HG03159 (cell line): ENCODE data around the gene TMEM269.
A peak's percentile ranks its signal among the peaks of the same experiment; 100 is the strongest.
"Not testable (repeated sequence)": the region's sequence is repeated elsewhere in the genome, so short reads cannot be mapped to it uniquely, and the experiment has no call there.

Experiments
- ATAC-seq: cut with Tn5 transposase; IDR thresholded peaks from one replicate; pipeline ENCODE4 v1.9.1; 2021; ENCODE audit warnings: mild to moderate bottlenecking, moderate library complexity; ENCODE audit not compliant: unreplicated experiment

The TMEM269 gene

DNA sequence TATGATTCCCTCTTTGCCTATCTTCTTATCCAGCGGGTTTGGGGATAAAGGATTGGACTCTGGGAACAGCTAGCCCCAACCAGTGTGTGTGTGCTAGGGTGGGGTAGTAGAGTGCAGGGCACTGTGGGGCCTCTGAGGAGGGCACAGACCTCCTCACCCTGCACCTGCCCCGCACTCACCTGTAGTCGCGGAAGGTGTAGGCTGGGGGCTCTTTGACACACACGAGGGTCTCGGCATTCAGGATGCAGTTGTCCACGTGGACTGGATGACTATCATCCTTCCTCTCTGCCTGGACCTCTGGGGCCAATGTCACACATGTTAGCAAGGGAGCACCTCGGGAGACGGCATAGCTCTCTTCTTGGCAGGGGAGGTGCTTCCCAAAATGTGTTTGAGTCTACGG lies 36.8 kb upstream of the TMEM269 start:
- ATAC-seq, result no peak

DNA sequence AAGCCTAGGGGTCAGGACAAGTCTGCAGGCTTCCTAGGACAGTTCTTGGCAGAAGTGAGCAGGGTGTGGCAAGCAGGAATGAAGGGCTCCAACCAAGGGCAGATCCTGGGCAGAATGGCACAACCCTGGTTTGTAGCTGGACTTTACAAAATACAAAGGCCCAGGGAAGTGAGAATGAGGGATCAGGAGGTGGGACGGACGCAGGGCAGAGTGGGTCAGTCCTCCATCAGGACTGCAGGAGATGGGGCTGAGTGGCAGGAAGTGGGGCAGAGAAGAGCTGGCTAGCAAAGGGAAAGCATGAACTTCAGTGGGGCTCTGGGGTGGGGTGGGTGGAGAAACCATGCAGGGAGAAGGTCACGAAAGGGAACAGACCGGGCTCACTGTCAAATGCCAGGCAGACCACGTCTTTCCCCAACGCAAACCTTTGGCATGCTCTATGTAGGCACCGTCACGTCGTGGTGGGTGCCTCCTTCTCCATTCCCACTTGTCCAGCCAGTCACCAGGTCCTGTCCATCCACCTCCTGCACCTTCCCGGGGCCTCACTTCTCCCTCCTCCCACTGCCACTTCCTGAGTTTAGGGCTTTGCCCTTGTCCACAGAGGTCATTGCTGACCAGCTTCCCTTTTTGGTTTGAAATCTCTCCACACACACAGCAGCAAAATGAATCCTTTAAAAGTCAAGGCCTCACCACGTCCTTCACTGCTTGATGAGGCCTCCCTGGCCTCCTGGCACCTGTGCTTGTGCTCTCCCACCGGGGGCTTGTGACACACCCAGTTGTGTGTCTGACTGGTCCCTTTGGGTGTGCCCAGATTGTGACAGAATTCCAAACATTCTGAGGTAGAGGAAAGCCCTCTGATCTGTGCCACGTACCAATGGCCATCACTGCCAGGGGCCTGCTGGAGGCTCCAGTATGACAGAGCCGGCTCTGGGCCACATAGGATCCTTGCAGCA lies 36.1 kb upstream of the TMEM269 start:
- ATAC-seq, result no peak

DNA sequence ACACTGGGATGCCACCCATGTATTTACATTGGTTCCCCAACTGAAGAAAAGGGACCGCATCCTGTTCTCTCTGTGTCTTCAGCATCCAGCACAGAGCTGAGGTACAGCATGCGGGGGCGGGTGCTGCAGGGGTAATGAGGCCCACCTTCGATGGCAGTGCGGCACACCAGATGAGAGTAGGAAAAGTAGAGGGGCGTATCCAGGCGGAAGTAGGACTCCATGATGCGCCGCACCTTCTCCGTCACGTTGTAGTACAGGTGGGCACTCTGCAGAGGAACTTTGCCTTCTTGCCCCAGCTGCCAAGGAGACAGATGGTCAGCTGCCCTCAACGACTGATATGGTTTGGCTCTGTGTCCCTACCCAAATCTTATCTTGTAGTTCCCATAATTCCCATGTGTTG lies 34.8 kb upstream of the TMEM269 start:
- no peak for ATAC-seq

DNA sequence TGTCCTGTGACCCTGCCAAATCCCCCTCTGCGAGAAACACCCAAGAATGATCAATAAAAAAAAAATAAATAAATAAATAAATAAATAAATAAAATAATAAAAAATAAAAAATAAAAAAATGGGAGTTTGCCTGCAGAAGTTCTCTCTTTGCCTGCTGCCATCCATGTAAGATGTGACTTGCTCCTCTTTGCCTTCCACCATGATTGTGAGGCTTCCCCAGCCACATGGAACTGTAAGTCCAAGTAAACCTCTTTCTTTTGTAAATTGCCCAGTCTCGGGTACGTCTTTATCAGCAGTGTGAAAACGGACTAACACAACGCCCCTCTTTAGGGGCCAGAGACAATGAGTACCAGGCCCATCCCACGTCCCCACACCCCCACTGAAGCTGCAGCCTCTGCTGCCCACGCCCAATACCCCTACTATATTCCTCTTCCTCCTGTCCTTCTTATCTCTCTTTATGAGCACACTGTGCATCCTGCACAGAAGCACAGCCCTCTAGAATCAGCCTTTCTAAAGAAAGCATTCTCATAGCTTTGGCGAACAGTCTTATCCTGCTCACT lies 33.2 kb upstream of the TMEM269 start:
- not testable (repeated sequence) for ATAC-seq

DNA sequence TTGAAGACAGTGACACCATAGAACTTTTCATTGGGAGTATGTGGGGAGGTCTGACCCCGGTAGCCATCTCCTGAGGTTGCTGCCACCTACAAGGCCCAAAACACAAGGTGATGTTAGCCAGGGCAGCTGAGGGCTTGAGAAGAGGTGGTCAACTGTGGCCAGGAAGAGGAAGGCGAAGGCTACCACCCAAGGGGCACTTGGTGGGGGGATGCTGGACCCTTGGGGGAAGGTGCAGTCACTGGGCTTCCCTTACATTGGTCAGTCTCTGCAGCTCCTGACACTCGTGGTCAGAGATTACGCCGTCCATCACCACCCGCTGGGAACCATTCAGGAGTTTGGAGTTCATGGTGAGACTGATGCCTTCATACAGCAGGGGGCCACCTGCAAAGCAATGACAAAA lies 32.5 kb upstream of the TMEM269 start:
- no peak for ATAC-seq

DNA sequence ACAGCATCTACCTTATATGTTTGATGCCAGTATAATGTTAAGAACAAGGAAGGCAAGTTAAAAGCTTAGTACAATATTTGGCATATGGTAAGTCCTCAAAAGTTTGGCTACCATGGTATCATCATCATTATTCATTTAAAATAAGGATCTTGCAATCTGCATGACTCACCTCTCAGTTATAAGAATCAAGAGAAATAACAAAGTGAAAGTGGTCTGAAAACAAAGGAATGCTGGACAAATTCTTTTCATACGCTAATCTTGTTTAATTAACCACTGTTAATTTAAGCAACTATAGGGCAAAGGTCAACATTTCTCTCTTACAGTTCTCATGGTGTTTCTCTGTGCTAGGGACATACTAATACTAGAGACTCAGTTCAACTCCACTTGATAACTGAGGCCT lies 31.7 kb upstream of the TMEM269 start:
- no peak for ATAC-seq

DNA sequence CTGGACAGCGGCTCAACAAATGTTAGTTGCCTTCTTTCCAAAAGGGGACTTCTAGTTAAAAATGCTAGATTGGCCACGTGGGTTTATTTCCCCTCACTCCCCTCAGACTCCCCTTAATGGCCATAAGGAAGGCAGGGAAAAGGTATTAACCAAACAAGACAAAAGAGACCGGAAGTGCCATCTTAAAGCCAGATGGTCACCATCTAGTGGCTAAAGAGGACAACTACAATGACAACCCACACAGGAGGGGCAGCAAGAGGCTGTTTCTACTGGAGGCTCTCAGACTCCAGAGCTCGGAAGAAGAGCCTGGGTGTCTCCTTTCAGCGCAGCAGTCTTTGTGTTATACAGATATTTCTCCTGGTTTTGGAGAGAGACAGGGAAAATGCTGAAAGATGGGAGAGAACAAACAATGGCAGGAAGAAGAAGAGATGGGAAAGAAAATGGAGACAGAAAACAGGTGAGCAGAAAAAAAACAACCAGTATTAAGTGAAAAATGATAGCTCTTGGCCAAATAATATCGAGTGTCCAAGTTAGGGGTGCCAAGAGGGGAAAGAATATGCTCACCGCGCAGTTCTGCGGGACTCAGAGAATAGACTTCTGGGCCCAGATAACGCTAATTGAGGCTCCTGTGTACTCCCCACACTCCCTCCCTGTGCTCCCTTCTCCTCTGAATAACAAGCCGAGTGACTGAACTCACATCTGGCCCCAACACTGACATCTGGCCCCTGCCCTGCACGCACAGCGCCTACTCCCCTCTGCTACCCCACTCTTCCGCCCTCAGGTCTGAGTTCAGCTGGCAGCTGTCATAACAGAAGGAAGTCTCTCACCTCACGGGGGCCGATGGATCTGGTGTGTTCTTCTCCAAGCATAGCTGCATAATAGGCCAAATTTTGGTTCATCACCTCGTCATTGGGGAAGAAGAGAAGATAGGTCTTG lies 27.6 kb upstream of the TMEM269 start:
- ATAC-seq, result no peak

DNA sequence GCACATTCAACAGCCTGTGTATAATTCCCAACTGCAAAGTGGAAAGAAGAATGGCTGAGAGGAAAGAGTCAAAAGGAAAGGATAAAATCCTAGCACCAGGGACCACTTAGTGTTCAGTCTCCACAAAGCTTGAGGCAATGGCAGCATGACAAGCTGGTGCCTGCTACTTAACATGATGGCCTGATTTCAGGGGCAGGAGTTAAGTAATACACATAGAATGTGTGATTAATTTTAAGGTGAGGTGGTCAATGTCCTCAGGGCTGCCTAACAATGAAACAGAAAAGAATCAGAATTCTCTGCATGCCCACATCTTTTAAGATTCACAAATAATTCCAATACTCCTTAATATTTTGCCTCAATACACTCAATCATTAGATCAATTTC lies 26.9 kb upstream of the TMEM269 start:
- ATAC-seq, result no peak

DNA sequence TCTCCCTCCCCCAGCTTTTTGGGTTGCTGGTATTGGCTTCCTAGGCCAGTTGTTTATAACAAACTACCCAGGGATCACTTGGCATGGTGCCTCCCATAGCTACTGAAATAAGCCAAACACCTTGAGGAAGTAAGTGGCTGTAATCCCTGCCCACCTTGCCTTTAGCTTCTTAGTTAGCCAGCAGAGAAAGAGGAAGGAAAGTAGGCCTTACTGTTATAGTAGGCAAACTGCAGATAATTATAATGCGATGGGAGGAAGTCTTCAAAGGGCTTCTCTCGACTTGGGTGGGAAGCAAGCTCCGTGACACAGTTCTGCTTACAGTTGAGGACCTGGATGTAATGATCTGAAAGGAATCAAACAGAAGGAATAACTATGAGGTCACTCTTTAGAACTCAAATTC lies 26.1 kb upstream of the TMEM269 start:
- no peak for ATAC-seq

DNA sequence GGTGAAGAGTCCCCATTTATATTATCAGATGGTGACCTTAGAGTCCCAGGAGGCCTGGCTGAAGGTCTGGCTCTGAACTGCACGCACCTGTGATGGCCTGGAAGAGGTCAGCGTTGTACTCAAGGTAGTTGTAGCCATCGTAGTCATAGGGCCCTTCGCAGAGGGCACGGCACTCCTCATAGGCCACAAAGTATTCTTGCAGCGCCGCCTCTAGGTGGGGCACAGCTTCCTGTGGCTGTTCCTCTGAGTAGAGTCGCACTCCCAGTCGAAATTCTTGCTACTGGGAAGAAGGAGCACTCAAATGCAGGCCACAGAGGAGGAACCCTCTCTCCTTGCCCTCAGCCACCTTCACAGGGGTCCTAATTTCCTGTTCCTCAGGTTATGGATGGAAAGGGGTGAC lies 25.7 kb upstream of the TMEM269 start:
- ATAC-seq, result no peak

DNA sequence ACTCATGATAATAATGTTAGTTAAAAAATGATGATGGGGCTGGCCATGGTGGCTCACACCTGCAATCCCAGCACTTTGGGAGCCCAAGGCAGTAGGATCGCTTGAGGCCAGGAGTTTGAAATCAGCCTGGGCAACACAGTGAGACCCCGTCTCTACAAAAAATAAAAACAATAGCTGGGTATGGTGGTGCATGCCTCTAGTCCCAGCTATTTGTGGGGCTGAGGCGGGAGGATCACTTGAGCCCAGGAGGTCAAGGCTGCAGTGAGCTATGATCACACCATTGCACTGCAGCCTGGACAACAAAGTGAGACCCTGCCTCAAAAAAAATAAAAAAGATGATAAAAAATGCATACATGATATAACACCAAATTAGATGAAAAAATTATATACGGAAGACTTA lies 23.2 kb upstream of the TMEM269 start:
- no peak for ATAC-seq

DNA sequence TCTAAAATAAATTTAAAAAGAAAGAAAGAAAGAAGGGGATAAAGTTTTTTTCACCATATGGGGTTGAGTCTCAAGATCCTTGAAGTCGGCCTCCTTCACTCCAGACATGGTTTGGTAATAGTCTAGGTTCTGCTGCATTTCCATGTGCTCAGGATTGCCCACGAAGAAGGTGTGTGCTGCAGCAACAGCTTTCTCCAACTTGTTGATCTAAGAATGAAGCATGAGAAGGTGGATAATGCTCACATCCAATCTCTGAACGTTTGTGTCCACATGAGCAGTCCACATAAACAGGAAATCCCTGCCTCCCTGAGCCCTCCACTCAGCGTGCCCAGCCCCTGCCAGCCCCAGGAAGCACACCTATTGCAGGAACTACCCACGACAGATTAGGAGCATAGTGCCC lies 22.5 kb upstream of the TMEM269 start:
- no peak for ATAC-seq

DNA sequence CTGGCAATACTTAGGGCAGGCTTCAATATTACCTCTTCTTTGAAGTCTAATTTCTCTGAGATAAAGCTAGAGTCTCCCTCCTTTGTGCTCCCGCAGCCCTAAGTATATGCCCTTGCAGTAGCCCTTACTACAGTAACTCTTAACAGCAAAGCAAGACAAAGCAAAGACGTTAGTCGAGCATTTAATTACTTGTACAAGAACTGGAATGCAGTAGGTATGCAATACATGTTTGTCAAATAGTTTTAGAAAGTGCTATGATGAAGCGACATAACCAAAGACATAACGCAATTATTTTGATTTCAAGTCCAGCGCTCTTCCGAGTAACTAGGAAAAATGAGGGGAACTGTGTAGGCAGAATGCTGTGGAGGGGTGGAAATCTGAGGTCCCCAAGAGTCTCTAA lies 19.5 kb upstream of the TMEM269 start:
- no peak for ATAC-seq

DNA sequence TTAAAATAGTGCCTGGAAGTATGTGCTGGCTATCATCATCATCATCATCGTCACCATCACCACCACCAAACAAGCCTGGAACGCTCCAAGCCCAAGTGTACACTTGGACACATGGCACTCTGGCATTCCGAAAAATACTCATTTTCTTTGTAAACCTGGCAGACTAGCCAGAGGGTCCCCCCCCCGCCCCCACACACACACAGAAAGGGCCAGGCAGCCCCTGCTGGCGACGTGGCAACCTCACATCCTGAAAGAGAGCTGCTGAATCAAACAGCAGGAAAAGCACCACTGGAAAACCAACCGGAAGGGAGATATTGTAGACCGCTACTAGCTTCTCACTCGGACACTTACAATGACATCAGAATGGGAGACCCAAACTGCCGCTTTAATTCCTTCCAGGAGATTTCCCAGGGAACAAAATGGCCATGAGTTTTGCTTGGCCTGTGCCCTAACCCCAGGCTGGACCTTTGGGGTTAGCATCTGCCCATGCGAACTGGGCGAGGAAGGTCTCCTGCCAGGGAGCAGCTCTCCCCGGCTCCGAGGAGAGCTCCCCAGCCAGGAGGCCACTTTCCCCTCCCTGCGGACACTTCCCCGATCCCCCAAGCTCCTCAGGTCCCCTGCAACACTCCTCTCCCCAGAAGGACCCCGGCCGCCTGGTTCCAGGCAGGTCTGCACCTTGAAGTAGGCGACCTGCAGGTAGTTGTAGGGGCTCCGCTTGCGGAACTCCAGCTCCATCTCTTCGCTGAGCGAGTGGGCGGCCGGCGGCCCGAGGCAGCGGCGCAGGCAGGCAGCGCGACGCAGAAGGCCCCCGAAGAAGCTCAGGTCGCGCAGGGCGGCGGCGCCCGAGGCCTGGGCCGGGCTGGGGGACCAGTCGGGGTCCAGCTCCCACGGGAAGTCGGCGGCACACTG lies 18.7 kb upstream of the TMEM269 start:
- ATAC-seq, result peak; percentile 24

DNA sequence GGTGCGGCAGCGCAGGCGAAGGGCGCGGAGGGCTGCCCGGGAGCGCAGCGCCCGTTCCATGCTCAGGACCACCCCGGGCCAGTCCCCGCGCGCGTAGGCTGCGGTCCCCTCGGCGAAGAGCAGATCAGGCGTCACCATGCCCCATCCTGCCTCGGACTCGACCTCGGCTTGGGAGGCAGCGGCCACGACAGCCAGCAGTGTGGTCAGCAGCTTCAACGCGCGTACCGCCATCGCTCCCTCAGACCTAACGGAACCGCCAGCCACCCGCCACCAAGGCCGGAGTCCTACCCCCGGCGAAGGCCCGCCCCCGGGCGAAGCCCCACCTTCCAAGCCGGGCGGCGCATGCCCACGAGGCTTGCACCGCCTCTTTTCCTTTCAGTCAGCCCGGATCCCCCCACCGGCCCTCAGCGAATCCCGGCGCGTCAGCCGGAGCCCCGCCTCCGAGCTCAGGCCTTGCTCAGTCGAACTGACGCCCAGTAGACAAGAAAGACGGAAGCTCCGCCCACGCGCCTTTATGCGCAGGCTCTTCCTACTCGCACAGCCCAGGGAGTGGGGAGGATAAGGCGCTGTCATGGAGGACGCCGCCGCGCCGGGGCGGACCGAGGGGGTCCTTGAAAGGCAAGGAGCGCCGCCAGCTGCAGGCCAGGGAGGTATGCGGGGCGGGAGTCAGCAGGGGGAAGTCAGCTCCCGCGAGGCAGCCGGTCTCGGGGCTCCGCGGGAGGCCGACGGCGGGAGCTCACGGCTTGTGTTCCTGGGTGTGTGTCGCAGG lies 17.9 kb upstream of the TMEM269 start, which contains the start of the genes C1orf50 and P3H1:
Gene C1orf50 (plus strand): TSS at position 509 of the 769 bp plus-strand sequence. CDS start 63 bp downstream, at position 572.
Gene P3H1 (minus strand): TSS at position 288 of the 769 bp plus-strand sequence. CDS start 57 bp downstream, at position 231.
- ATAC-seq, result peak; percentile 85

DNA sequence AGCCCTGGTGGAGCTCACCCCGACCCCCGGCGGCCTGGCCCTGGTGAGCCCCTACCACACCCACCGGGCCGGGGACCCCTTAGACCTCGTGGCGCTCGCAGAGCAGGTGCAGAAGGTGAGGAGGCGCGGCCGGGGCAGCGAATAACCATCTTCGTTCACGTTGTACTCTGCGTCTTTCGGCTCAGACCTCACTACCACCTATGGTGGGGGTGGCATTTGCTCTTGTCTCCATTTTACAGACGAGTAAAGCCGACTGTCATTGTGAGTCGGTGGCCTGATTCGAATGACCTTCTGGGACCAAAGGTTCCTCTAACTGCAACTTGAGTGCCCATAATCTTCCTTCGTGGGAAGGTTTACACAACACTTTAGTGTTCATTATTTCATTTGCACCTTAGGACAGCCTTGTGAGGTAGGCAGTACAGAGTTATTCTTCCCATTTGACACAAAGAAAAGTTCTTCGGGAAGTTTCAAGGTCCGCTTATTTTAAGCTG lies 17.2 kb upstream of the TMEM269 start:
- ATAC-seq, result peak; percentile 24

DNA sequence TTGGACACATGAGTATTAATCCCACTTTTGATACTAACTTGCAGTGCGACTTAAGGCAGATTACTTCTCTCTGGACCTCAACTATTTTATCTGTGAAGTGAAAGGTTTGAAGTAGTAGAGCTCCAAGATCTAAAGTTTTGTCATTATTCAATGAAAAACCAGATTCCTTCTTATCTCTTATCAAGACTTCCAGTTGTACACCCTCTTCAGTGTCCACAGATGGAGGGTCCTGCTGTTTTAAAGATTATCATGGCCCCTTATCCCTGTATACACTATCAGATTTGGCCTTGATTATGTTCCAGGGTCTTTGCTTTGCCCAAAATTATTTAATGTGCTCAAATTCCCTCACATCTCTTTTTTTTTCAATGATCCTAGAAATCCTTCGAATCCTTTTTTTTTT lies 16.6 kb upstream of the TMEM269 start:
- ATAC-seq, result no peak

DNA sequence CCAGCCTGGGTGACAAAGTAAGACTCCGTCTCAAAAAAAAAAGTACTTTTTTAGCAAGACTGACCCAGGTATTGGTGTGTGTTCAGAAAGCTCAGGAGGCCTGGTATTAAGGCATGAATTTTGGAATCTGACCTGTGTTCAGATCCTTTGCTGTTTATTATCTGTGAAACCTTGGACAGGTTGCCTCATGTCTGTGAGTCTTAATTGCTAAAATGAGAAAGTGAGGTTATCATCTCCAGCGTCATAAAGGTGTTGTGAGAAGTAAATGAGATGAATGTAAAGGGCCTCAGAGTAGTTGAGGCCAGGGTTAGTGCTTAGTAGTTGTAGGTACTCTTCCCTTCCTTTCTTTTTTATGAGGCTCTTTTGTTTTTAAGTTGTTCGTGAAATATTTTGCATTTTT lies 15.0 kb upstream of the TMEM269 start:
- no peak for ATAC-seq

DNA sequence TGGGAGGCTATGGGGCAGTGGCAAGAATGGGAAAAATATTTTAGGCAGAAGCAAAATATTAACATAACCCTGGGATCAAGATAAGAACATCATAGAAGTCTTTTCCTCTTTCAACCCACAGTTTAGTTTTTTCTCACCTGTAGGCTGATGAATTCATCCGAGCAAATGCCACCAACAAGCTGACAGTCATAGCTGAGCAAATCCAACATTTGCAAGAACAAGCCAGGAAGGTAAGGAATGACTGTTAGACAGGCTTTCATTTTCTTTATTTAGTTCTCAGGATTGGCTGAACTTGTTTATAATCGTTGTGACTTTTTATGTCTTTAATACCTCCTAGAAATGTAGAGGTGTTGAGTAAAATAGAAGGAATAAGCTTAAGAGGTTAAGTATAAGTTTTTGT lies 11.4 kb upstream of the TMEM269 start:
- no peak for ATAC-seq
